GM23338 (cell line): ENCODE data around the gene NEURL1. TPM values are rescaled to one million over a fixed set of nuclear protein-coding genes. Genes with fewer than 3 reads are reported as not detected.

Experiments used
- ATAC-seq: fragments of 200-7000 bp; cut with Tn5 transposase; 3 replicates; pipeline ENCODE4 v1.9.1; 2020
- DNase-seq: peaks from one replicate; pipeline ENCODE4 v3.0.0-alpha.2; 2015; ENCODE audit warnings: low spot score
- H2AFZ ChIP-seq: fragments of 200-600 bp; sonication (generic); 2 replicates; pipeline ENCODE4 v1.8.0; 2016; ENCODE audit warnings: antibody characterized with exemption, mild to moderate bottlenecking, moderate library complexity
- H3F3A ChIP-seq: fragments of 200-600 bp; sonication (generic); replicated peaks from 2 replicates; pipeline ENCODE4 v1.8.0; 2017; ENCODE audit warnings: antibody characterized with exemption, mixed run types, low read depth
- H3K27ac ChIP-seq: fragments of 200-600 bp; sonication (generic); 2 replicates; pipeline ENCODE4 v1.6.1; 2016; ENCODE audit warnings: low read depth
- H3K27me3 ChIP-seq: fragments of 200-600 bp; sonication (generic); 2 replicates; pipeline ENCODE4 v1.8.0; 2016; ENCODE audit warnings: mild to moderate bottlenecking, mixed run types, moderate library complexity; ENCODE audit not compliant: insufficient read depth
- H3K36me3 ChIP-seq: fragments of 200-600 bp; sonication (generic); 2 replicates; pipeline ENCODE4 v1.8.0; 2016; ENCODE audit warnings: mild to moderate bottlenecking; ENCODE audit not compliant: insufficient read depth
- H3K4me1 ChIP-seq: fragments of 200-600 bp; sonication (generic); 2 replicates; pipeline ENCODE4 v1.8.0; 2016; ENCODE audit warnings: mild to moderate bottlenecking, moderate library complexity; ENCODE audit not compliant: insufficient read depth
- H3K4me2 ChIP-seq: fragments of 200-600 bp; sonication (generic); 2 replicates; pipeline ENCODE4 v1.7.1; 2017; ENCODE audit warnings: mixed run types
- H3K4me3 ChIP-seq: fragments of 200-600 bp; sonication (generic); 2 replicates; pipeline ENCODE4 v1.6.1; 2016; ENCODE audit warnings: mixed run types
- H3K79me2 ChIP-seq: fragments of 200-600 bp; sonication (generic); replicated peaks from 2 replicates; pipeline ENCODE4 v1.8.0; 2017; ENCODE audit warnings: mild to moderate bottlenecking; ENCODE audit not compliant: insufficient read depth
- H3K9me2 ChIP-seq: fragments of 200-600 bp; sonication (generic); 2 replicates; pipeline ENCODE4 v1.8.0; 2017; ENCODE audit not compliant: insufficient read depth
- H4K20me1 ChIP-seq: fragments of 200-600 bp; sonication (generic); replicated peaks from 2 replicates; pipeline ENCODE4 v1.8.0; 2017; ENCODE audit warnings: mild to moderate bottlenecking; ENCODE audit not compliant: insufficient read depth
- H3K27ac Mint-ChIP-seq: 2 replicates; pipeline ENCODE4 v1.8.0; 2020; ENCODE audit warnings: inconsistent platforms, mild to moderate bottlenecking, moderate library complexity, mixed read lengths
- H3K27me3 Mint-ChIP-seq: 3 replicates; pipeline ENCODE4 v1.8.0; 2022; ENCODE audit warnings: low read depth, mild to moderate bottlenecking, moderate library complexity, mixed read lengths, inconsistent platforms; ENCODE audit not compliant: insufficient read depth, poor library complexity
- H3K36me3 Mint-ChIP-seq: 3 replicates; pipeline ENCODE4 v1.8.0; 2021; ENCODE audit warnings: low read depth, mild to moderate bottlenecking, inconsistent platforms, moderate library complexity, mixed read lengths
- H3K4me1 Mint-ChIP-seq: 3 replicates; pipeline ENCODE4 v1.8.0; 2020; ENCODE audit warnings: mild to moderate bottlenecking, inconsistent platforms, mixed read lengths
- H3K4me3 Mint-ChIP-seq: 3 replicates; pipeline ENCODE4 v1.8.0; 2021; ENCODE audit warnings: moderate library complexity, mild to moderate bottlenecking, inconsistent platforms, mixed read lengths
- H3K9me3 Mint-ChIP-seq: 3 replicates; pipeline ENCODE4 v1.8.0; 2020; ENCODE audit warnings: moderate library complexity, mild to moderate bottlenecking, inconsistent platforms, mixed read lengths
- CREB1 ChIP-seq: fragments of 250-450 bp; sonication (Bioruptor Pico); IDR thresholded peaks from 2 replicates; pipeline ENCODE4 v1.5.0; 2020; ENCODE audit warnings: low read depth, mild to moderate bottlenecking, moderate library complexity
- CTCF ChIP-seq, 2 experiments: fragments of 200-600 bp in 1 of 2; sonication (generic) in 1 of 2; conservative IDR thresholded peaks; 2 replicates each; pipeline versions ENCODE4 v1.5.1 to v1.6.1; 2016 to 2017; ENCODE audit warnings: antibody characterized with exemption in 2 of 2, low read depth in 2 of 2, mild to moderate bottlenecking in 2 of 2, moderate library complexity in 1 of 2
- ETS1 ChIP-seq: IDR thresholded peaks from 2 replicates; pipeline ENCODE4 v1.6.1; 2016; ENCODE audit warnings: antibody characterized with exemption
- EZH2 ChIP-seq: fragments of 200-600 bp; sonication (generic); IDR thresholded peaks from one replicate; pipeline ENCODE4 v1.8.0; 2017; ENCODE audit warnings: antibody characterized with exemption, mild to moderate bottlenecking, low read depth; ENCODE audit not compliant: unreplicated experiment
- EZH2phosphoT487 ChIP-seq: fragments of 200-600 bp; sonication (generic); IDR thresholded peaks from one replicate; pipeline ENCODE4 v1.8.1; 2018; ENCODE audit warnings: antibody characterized with exemption; ENCODE audit not compliant: unreplicated experiment
- REST ChIP-seq: IDR thresholded peaks from one replicate; pipeline ENCODE4 v1.6.1; 2018; ENCODE audit warnings: antibody characterized with exemption; ENCODE audit not compliant: unreplicated experiment
- ZNF114 ChIP-seq: fragments of 250-450 bp; sonication (Bioruptor Pico); IDR thresholded peaks from 2 replicates; pipeline ENCODE4 v1.5.0; 2020; ENCODE audit warnings: mild to moderate bottlenecking, moderate library complexity
- ZNF331 ChIP-seq: fragments of 250-450 bp; sonication (Bioruptor Pico); IDR thresholded peaks from 2 replicates; pipeline ENCODE4 v1.5.0; 2020; ENCODE audit warnings: low read depth, mild to moderate bottlenecking, moderate library complexity
- ZNF462 ChIP-seq: fragments of 250-450 bp; sonication (Bioruptor Pico); IDR thresholded peaks from 2 replicates; pipeline ENCODE4 v1.5.0; 2020; ENCODE audit warnings: mild to moderate bottlenecking, moderate library complexity
- polyA plus RNA-seq: library from polyadenylated mRNA; unstranded; fragments of >200 nt; fragmentation: Nextera tagmentation; extraction: Ambion mirVana; gene quantifications from 2 replicates; pipeline ENCODE4 v1.2.1, GENCODE V29; 2016
- total RNA-seq: library from RNA; depleted of rRNA; stranded (reverse); fragments of >200 nt; shearing (Covaris generic); gene quantifications from 2 replicates; pipeline ENCODE4 v1.2.3, GENCODE V29; 2014

Gene NEURL1
- total and polyA plus RNA-seq, 2 experiments from 2014 or later, result 0.82 to 1.1 TPM

GRCh38 chr10:103629581-103629980, 136.1 kb downstream of the NEURL1 start (continued):
- TF ChIP-seq ZNF462 (CRISPR knock-in tag) (no peak), EZH2phosphoT487 (no peak)

- Histone ChIP-seq H3K36me3 (no peaks in the 10 kb centered on the region), H3K9me2 (no peaks in the 10 kb centered on the region), H3K27ac (no peak overlapping the region), H3K4me1 (no peaks in the 10 kb centered on the region), H3K4me2 (no peak overlapping the region), H3K4me3 (no peak overlapping the region), H3F3A (no peaks in the 10 kb centered on the region), H4K20me1 (no peaks in the 10 kb centered on the region), H2AFZ (no peak overlapping the region), H3K27me3 (no peaks in the 10 kb centered on the region), H3K79me2 (no peaks in the 10 kb centered on the region)
- TF ChIP-seq REST, result no peak
- TF ChIP-seq ZNF331 (CRISPR knock-in tag), result no peak
- no peak for TF ChIP-seq ZNF114
- no peak for TF ChIP-seq ETS1
- no peak for TF ChIP-seq CREB1 (CRISPR knock-in tag)
- no peak for TF ChIP-seq EZH2
- TF ChIP-seq CTCF (conservative IDR thresholded peaks at IDR 0.05; ENCODE audit: low read depth in 2 of 2), result no peak
- DNase-seq (no peak), ATAC-seq (no peak)
- H3K27ac Mint-ChIP-seq, result no peak overlapping the region
- H3K36me3 Mint-ChIP-seq, result peaks cover 2% of the 10 kb centered on the region; the same call in 2 of the 3 replicates
- no peak overlapping the region for H3K4me3 Mint-ChIP-seq
- H3K9me3 Mint-ChIP-seq, result no peaks in the 10 kb centered on the region; the same call in 2 of the 3 replicates
- H3K27me3 Mint-ChIP-seq, result peaks cover 9% of the 10 kb centered on the region
- H3K4me1 Mint-ChIP-seq, result peaks cover 8% of the 10 kb centered on the region
These were observed 136.7 kb downstream of the NEURL1 start for GRCh38 chr10:103630156-103630555.
